Stimulated activated CD8-positive, alpha-beta memory T cell treated with anti-CD3 and anti-CD28 coated beads, Interleukin-2, amount 100 ng/mL, for 1 hour (primary cell): ENCODE results near the gene SPAG9.
A peak's percentile ranks its signal among the peaks of the same experiment; 100 is the strongest.

Experiments used
- DNase-seq, 2 donors: peaks; one replicate each; pipeline ENCODE4 v3.0.0-alpha.2; 2020; ENCODE audit warnings: low read depth in 2 of 2

Gene SPAG9

GRCh38 chr17:51120739-51121619, at the start of gene SPAG9:
Gene SPAG9 (minus strand): TSS chr17:51120868. CDS start chr17:51120656, 212 bp downstream.
- peak; percentile 78 to 84 for DNase-seq

- DNase-seq = no peak
These were observed 48.7 kb upstream of the SPAG9 start for GRCh38 chr17:51169340-51169739.

- peak; percentile 28 to 39 for DNase-seq
These were observed 46.6 kb upstream of the SPAG9 start for GRCh38 chr17:51166987-51167931.

GRCh38 chr17:51166198-51166986, 45.7 kb upstream of the SPAG9 start, which contains the start of gene NME2:
Gene NME2 (plus strand): TSS chr17:51166411. CDS start chr17:51166831, 420 bp downstream.
- DNase-seq = peak; percentile 34 to 37

- DNase-seq = no peak
These were observed 45.1 kb upstream of the SPAG9 start for GRCh38 chr17:51165680-51166197.

- no peak for DNase-seq
These were observed 44.4 kb upstream of the SPAG9 start for GRCh38 chr17:51164911-51165679.

GRCh38 chr17:51161541-51161940, 40.9 kb upstream of the SPAG9 start:
- DNase-seq = no peak

GRCh38 chr17:51159604-51160003, 38.9 kb upstream of the SPAG9 start:
- DNase-seq = no peak

- DNase-seq = no peak
These were observed 34.7 kb upstream of the SPAG9 start for GRCh38 chr17:51155416-51155815.

GRCh38 chr17:51154176-51154575, 33.5 kb upstream of the SPAG9 start:
- no peak for DNase-seq

GRCh38 chr17:51153210-51154072, 32.8 kb upstream of the SPAG9 start, which contains the start of gene NME1:
Gene NME1 (plus strand): TSS chr17:51153559. CDS start chr17:51155655, 2,096 bp downstream.
- peak; percentile 94 to 96 for DNase-seq

- no peak for DNase-seq
These were observed 32.1 kb upstream of the SPAG9 start for GRCh38 chr17:51152766-51153209.

GRCh38 chr17:51150932-51151331, 30.3 kb upstream of the SPAG9 start:
- no peak for DNase-seq

- DNase-seq = no peak
These were observed 28.5 kb upstream of the SPAG9 start for GRCh38 chr17:51149163-51149562.

GRCh38 chr17:51147650-51148049, 27.0 kb upstream of the SPAG9 start:
- no peak for DNase-seq

GRCh38 chr17:51144266-51145022, 23.8 kb upstream of the SPAG9 start:
- DNase-seq = no peak

- DNase-seq = no peak
These were observed 21.9 kb upstream of the SPAG9 start for GRCh38 chr17:51142597-51142996.

GRCh38 chr17:51135956-51136355, 15.3 kb upstream of the SPAG9 start:
- DNase-seq = no peak

- no peak for DNase-seq
These were observed 12.7 kb upstream of the SPAG9 start for GRCh38 chr17:51133365-51133764.
